ENCODE data around the gene RAB25. TPM values are rescaled to one million over a fixed set of nuclear protein-coding genes. Genes with fewer than 3 reads are reported as not detected.

The RAB25 gene
- total RNA-seq, 3 donors from 2014 or later: 40.3 to 68.6 TPM; not detected in 1

DNA sequence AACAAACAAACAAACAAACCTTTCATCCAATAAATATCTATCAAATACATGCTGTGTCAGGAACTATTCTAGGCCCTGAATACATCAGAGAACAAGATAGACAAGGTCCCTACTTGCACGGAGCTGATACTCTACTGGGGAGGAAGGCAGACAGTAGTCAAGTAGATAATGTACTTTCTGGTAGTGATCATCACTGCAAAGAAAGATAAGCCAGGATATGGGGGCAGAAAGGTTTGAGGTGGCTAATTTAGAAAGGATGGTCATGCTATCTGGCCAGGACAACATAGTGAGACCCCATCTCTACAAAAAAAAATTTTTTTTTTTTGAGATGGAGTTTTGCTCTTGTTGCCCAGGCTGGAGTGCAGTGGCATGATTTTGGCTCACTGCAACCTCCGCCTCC, 30.6 kb downstream of the RAB25 start:
- TF ChIP-seq, protein P1, sequence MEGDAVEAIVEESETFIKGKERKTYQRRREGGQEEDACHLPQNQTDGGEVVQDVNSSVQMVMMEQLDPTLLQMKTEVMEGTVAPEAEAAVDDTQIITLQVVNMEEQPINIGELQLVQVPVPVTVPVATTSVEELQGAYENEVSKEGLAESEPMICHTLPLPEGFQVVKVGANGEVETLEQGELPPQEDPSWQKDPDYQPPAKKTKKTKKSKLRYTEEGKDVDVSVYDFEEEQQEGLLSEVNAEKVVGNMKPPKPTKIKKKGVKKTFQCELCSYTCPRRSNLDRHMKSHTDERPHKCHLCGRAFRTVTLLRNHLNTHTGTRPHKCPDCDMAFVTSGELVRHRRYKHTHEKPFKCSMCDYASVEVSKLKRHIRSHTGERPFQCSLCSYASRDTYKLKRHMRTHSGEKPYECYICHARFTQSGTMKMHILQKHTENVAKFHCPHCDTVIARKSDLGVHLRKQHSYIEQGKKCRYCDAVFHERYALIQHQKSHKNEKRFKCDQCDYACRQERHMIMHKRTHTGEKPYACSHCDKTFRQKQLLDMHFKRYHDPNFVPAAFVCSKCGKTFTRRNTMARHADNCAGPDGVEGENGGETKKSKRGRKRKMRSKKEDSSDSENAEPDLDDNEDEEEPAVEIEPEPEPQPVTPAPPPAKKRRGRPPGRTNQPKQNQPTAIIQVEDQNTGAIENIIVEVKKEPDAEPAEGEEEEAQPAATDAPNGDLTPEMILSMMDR (IDR thresholded peaks at IDR 0.05): no peak
- no peaks in the 10 kb centered on the region for H3K27me3 ChIP-seq
- DNase-seq (ENCODE audit: low spot score in 2 of 2): no peak
- H3K9me3 ChIP-seq: no peaks in the 10 kb centered on the region
- intact Hi-C loops (cut with DNase I; ENCODE audit: low total_unique reads): no loop called here
- no peak overlapping the region for H3K4me3 ChIP-seq
- no peak overlapping the region for H3K27ac ChIP-seq
- no peaks in the 10 kb centered on the region for H3K36me3 ChIP-seq
- peaks cover 0 to 12% of the 10 kb centered on the region in 2 donors for H3K4me1 ChIP-seq

DNA sequence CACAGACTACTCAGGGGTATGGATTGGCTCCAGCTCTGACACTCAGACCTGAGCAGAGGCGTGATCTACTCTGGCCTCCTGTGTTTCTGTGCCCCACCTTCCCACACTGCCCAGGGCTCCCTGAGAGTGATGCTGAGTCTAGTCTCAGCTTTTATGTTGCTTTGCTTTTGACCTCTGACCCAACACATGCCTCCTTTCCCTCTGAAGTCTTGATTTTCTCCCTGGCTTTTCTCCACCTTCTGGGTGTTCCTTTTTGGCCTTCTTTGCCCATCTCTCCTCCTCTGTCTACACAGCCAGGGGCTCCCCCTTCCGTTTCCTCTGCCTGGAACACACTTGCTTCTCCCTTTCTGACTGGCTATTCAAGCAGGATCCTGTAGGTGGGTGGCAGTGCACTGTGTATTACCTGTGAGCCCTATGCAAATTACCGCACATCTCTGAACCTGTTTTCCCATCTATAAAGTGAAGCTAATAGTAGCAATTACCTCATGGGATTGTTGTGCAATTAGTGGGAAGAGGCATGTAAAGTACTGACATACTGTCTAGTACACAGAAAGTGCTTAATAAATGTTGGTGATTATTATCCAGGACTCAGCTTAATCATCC, 35.0 kb downstream of the RAB25 start:
- intact Hi-C loops (cut with DNase I; ENCODE audit: low total_unique reads): loop anchor here (2.0 kb wide), 1 partner anchor 37 kb away; no protein-coding TSS in a partner anchor
- Histone ChIP-seq H3K27me3 (no peaks in the 10 kb centered on the region), H3K9me3 (no peaks in the 10 kb centered on the region), H3K36me3 (no peaks in the 10 kb centered on the region), H3K4me3 (no peak overlapping the region), H3K27ac (peak overlapping the region; percentile 91 to 92), H3K4me1 (peaks cover 4 to 13% of the 10 kb centered on the region in 2 donors)
- no peak for DNase-seq (ENCODE audit: low spot score in 2 of 2)
- TF ChIP-seq, protein P1 (IDR thresholded peaks at IDR 0.05): no peak
- TF ChIP-seq POLR2A (IDR thresholded peaks at IDR 0.05): no peak
- TF ChIP-seq POLR2AphosphoS5 (IDR thresholded peaks at IDR 0.05): no peak

GRCh38 chr1:156096640-156097391, 35.9 kb downstream of the RAB25 start:
- peaks cover 4 to 13% of the 10 kb centered on the region in 2 donors for H3K4me1 ChIP-seq

DNA sequence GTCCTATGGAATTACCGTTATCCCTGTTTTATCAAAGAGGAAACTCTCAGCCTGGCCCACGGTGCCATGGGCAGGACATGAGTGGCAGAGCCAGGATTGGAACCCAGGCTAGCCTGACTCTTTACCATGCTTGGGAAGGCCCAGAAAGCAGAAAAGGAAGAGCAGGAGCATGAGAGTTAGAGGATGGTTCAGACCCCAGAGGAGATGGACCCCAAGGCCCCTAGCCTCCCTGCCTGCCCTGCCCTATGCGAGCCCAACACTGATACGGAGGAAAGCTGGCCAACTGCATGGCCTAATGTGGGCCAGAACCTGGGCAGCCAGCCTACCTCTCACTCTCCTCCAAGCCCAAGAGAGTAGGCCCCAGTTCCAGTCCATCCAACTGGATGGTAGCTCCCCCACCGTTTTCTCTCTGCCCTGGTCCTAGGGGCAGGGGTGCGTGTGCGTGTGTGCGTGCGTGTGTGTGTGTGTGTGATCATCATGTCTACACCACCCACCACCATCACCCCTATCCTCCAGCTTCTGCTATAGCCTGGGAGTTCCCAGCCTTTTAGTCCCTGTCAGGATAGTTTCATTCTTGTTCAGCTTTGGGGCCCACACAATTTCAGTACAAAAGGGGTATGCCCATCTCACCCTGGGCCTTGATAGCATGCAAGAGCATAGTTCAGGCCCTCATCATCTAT, 36.7 kb downstream of the RAB25 start:
- intact Hi-C loops (cut with DNase I; ENCODE audit: low total_unique reads): loop anchor here (2.0 kb wide), 1 partner anchor 35 kb away; no protein-coding TSS in a partner anchor
- Histone ChIP-seq H3K9me3 (no peaks in the 10 kb centered on the region), H3K27ac (peak overlapping the region; percentile 91 to 92), H3K4me3 (no peak overlapping the region), H3K27me3 (no peaks in the 10 kb centered on the region), H3K4me1 (peaks cover 12 to 18% of the 10 kb centered on the region in 2 donors), H3K36me3 (no peaks in the 10 kb centered on the region)
- DNase-seq (ENCODE audit: low spot score in 2 of 2): no peak
- TF ChIP-seq, protein P1 (IDR thresholded peaks at IDR 0.05): no peak
- TF ChIP-seq POLR2AphosphoS5 (IDR thresholded peaks at IDR 0.05) (no peak), POLR2A (IDR thresholded peaks at IDR 0.05) (no peak)

More at GRCh38 chr1:156096640-156097391, 35.9 kb downstream of the RAB25 start:
- TF ChIP-seq POLR2A (IDR thresholded peaks at IDR 0.05): no peak
- TF ChIP-seq, protein P1 (IDR thresholded peaks at IDR 0.05): peak; percentile 93 to 98 (median 98)
- TF ChIP-seq POLR2AphosphoS5 (IDR thresholded peaks at IDR 0.05): peak; percentile 63 to 74 (median 67)
- peak; percentile 89 to 94 for DNase-seq (ENCODE audit: low spot score in 2 of 2)
- H3K27ac ChIP-seq: peak overlapping the region; percentile 91 to 92
- H3K36me3 ChIP-seq: no peaks in the 10 kb centered on the region
- no peaks in the 10 kb centered on the region for H3K9me3 ChIP-seq
- intact Hi-C loops (cut with DNase I; ENCODE audit: low total_unique reads): loop anchor here (2.0 kb wide), 1 partner anchor 36 kb away; no protein-coding TSS in a partner anchor
- H3K27me3 ChIP-seq: no peaks in the 10 kb centered on the region
- peak overlapping the region in 1 of 3 donors; percentile 34 for H3K4me3 ChIP-seq
